HG03135 (cell line): ENCODE data around the gene YWHAG.
"Not testable (repeated sequence)": the region's sequence is repeated elsewhere in the genome, so short reads cannot be mapped to it uniquely, and the experiment has no call there.

Experiments
- ATAC-seq: cut with Tn5 transposase; IDR thresholded peaks from one replicate; pipeline ENCODE4 v1.9.1; 2021; ENCODE audit warnings: mild to moderate bottlenecking, moderate library complexity; ENCODE audit not compliant: unreplicated experiment

Gene YWHAG

GRCh38 chr7:76351372-76351771 lies 7.4 kb downstream of the YWHAG start:
- no peak for ATAC-seq

- ATAC-seq: no peak
These were observed 9.4 kb downstream of the YWHAG start for GRCh38 chr7:76349313-76349885.

- no peak for ATAC-seq
These were observed 11.1 kb downstream of the YWHAG start for GRCh38 chr7:76347710-76348109.

- no peak for ATAC-seq
These were observed 12.0 kb downstream of the YWHAG start for GRCh38 chr7:76346778-76347177.

- ATAC-seq: no peak
These were observed 12.7 kb downstream of the YWHAG start for GRCh38 chr7:76346097-76346496.

- no peak for ATAC-seq
These were observed 14.9 kb downstream of the YWHAG start for GRCh38 chr7:76343931-76344321.

GRCh38 chr7:76343294-76343930 lies 15.4 kb downstream of the YWHAG start:
- ATAC-seq: no peak

GRCh38 chr7:76342222-76342621 lies 16.6 kb downstream of the YWHAG start:
- no peak for ATAC-seq

- ATAC-seq: no peak
These were observed 18.1 kb downstream of the YWHAG start for GRCh38 chr7:76340617-76341131.

GRCh38 chr7:76338298-76339084 lies 20.3 kb downstream of the YWHAG start:
- no peak for ATAC-seq

GRCh38 chr7:76337147-76337546 lies 21.6 kb downstream of the YWHAG start:
- ATAC-seq: no peak

GRCh38 chr7:76336094-76336493 lies 22.7 kb downstream of the YWHAG start:
- ATAC-seq: no peak

GRCh38 chr7:76335417-76335816 lies 23.4 kb downstream of the YWHAG start:
- ATAC-seq: not testable (repeated sequence)

GRCh38 chr7:76334320-76334967 lies 24.3 kb downstream of the YWHAG start:
- no peak for ATAC-seq

- no peak for ATAC-seq
These were observed 25.2 kb downstream of the YWHAG start for GRCh38 chr7:76333511-76334101.

GRCh38 chr7:76332078-76332477 lies 26.7 kb downstream of the YWHAG start:
- no peak for ATAC-seq

GRCh38 chr7:76330673-76331072 lies 28.1 kb downstream of the YWHAG start:
- no peak for ATAC-seq

GRCh38 chr7:76330261-76330660 lies 28.5 kb downstream of the YWHAG start:
- no peak for ATAC-seq

- no peak for ATAC-seq
These were observed 29.3 kb downstream of the YWHAG start for GRCh38 chr7:76329479-76329878.

GRCh38 chr7:76328389-76328788 lies 30.4 kb downstream of the YWHAG start:
- no peak for ATAC-seq

GRCh38 chr7:76327610-76328009 lies 31.2 kb downstream of the YWHAG start:
- ATAC-seq: no peak
